Peyer's patch (tissue), 4 donors: ENCODE results near the gene FZR1. TPM values are rescaled to one million over a fixed set of nuclear protein-coding genes. Genes with fewer than 3 reads are reported as not detected.

Source experiments
- DNase-seq, 3 donors: peaks; one replicate each; pipeline ENCODE4 v3.0.0-alpha.2; 2017 to 2019
- H3K27ac ChIP-seq, 4 donors: fragments of 200-600 bp; sonication (generic); one replicate each; pipeline ENCODE4 v1.5.1; 2016 to 2019
- H3K27me3 ChIP-seq, 2 donors: fragments of 200-600 bp; sonication (generic); one replicate each; pipeline ENCODE4 v1.5.1; 2019
- H3K36me3 ChIP-seq, 3 donors: fragments of 200-600 bp; sonication (generic); one replicate each; pipeline ENCODE4 v1.5.1; 2016 to 2019
- H3K4me1 ChIP-seq, 4 donors: fragments of 200-600 bp; sonication (generic); one replicate each; pipeline ENCODE4 v1.5.1; 2016 to 2019
- H3K4me3 ChIP-seq, 4 donors: fragments of 200-600 bp; sonication (generic); 1 replicate in 3 of 4; 2 replicates in 1 of 4; pipeline ENCODE4 v1.5.1; 2016 to 2019; ENCODE audit warnings: mild to moderate bottlenecking in 1 of 4
- H3K9me3 ChIP-seq, 4 donors: fragments of 200-600 bp; sonication (generic); one replicate each; pipeline ENCODE4 v1.5.1; 2016 to 2019; ENCODE audit warnings: mild to moderate bottlenecking in 1 of 4
- CTCF ChIP-seq, 6 experiments: fragments of 450-650 bp in 4 of 6; fragments of 200-600 bp in 2 of 6; sonication (generic) in 1 of 6; IDR thresholded peaks; one replicate each; pipeline ENCODE4 v1.5.1; 2017 to 2019; ENCODE audit warnings: antibody characterized with exemption in 6 of 6, mild to moderate bottlenecking in 3 of 6, moderate library complexity in 1 of 6
- POLR2A ChIP-seq, 2 donors: fragments of 450-650 bp; IDR thresholded peaks; one replicate each; pipeline ENCODE4 v1.5.1; 2017; ENCODE audit warnings: antibody characterized with exemption in 2 of 2, mild to moderate bottlenecking in 2 of 2, moderate library complexity in 2 of 2
- total RNA-seq, 4 donors: library from RNA; depleted of rRNA; stranded (reverse); fragments of >200 nt; gene quantifications; one replicate each; pipeline ENCODE4 v1.1.0, GENCODE V29; 2016

Gene FZR1
- total RNA-seq, 4 donors from 2014 or later, result 24.8 to 75.1 (median 38.7) TPM

- H3K4me1 ChIP-seq, result peaks cover 0 to 35% (median 9%) of the 10 kb centered on the region in 4 donors
- H3K4me3 ChIP-seq, result no peak overlapping the region
- TF ChIP-seq CTCF (IDR thresholded peaks at IDR 0.05) (no peak), POLR2A (IDR thresholded peaks at IDR 0.05) (no peak)
- peaks cover 0 to 23% (median 0%) of the 10 kb centered on the region in 3 donors for H3K36me3 ChIP-seq
- DNase-seq, result no peak
- H3K27ac ChIP-seq, result no peak overlapping the region
- H3K27me3 ChIP-seq, result no peaks in the 10 kb centered on the region
- H3K9me3 ChIP-seq, result no peaks in the 10 kb centered on the region
Observed at GRCh38 chr19:3509566-3509989, 3.5 kb downstream of the FZR1 start.

GRCh38 chr19:3510727-3511126, 4.6 kb downstream of the FZR1 start:
- Histone ChIP-seq H3K4me3 (no peak overlapping the region), H3K27me3 (no peaks in the 10 kb centered on the region), H3K27ac (no peak overlapping the region), H3K4me1 (peaks cover 0 to 30% (median 7%) of the 10 kb centered on the region in 4 donors), H3K36me3 (peaks cover 0 to 23% (median 0%) of the 10 kb centered on the region in 3 donors), H3K9me3 (no peaks in the 10 kb centered on the region)
- DNase-seq, result no peak
- no peak for TF ChIP-seq CTCF (IDR thresholded peaks at IDR 0.05)
- TF ChIP-seq POLR2A (IDR thresholded peaks at IDR 0.05), result no peak

DNA sequence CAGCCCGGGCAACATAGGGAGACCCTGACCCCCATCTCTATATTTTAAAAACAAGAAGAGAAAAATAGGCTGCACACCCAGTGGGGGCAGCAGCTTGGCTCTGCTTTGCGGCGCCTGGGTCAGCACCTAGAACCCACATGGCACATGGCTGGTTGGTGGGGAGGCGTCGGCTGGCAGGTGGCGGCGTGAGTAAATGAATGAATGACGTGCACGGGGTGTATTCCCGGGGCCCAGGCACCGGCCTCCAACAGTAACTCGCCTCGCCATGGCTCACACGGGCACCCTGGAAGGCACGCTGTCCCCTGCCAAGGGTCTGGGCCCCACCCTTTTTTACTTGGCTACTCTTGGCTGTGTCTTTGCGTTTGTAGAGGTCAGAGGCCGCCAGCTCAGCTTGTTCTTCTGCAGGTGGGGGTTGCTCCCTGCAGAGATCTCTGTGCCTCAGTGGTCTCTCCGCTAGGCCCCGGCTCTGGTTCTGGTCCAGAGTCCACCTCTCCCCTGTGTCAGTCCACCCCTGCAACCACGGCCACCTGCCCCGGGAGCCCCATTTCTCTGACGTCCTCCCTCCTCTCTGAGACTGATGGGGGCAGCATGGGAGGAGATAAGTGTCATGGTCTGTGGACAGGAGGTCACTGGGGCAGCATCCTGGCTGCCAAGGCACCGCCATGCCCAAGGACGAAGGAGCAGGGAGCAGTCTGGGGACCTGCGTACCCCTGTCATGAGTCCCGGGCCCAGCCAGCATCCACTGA, 5.6 kb downstream of the FZR1 start:
- no peak for DNase-seq
- TF ChIP-seq POLR2A (IDR thresholded peaks at IDR 0.05) (no peak), CTCF (IDR thresholded peaks at IDR 0.05) (no peak)
- Histone ChIP-seq H3K9me3 (no peaks in the 10 kb centered on the region), H3K4me3 (no peak overlapping the region), H3K27me3 (no peaks in the 10 kb centered on the region), H3K36me3 (peaks cover 0 to 23% (median 0%) of the 10 kb centered on the region in 3 donors), H3K4me1 (peaks cover 0 to 38% (median 11%) of the 10 kb centered on the region in 4 donors), H3K27ac (no peak overlapping the region)

DNA sequence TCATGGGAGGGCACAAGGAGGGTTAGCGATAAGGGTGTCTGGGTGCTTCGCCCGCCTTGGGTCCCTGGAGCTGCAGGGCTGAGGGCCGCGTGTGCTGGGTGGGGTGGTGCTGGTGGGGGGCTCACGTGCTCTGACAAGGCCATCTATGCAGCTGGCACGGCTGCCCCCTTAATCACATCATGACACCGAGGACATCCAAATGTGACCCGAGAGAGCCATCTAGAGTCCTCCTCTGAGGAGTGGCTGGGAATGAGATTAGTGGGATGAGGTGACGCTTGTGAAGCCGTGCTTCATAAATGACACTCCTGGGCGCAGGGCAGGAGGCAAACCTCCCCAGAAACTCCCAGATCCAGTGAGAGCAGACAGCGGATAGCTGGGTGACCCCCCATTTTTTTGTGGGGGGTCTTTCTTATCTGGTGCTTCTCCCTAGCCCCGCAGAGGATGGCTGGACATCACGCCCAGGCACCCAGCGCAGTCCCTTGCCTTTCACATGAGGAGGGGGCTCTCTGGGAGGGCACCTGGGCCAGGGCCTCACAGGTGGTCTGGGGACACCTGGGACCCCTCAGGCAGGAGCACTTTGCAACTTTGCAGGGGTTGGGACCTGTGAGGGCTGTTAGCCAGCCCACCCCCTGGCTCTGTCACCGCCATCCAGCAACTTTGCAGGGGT, 6.6 kb downstream of the FZR1 start:
- Histone ChIP-seq H3K4me1 (peaks cover 0 to 35% (median 4%) of the 10 kb centered on the region in 4 donors), H3K36me3 (peaks cover 0 to 23% (median 0%) of the 10 kb centered on the region in 3 donors)

More for the DNA sequence above, 6.6 kb downstream of the FZR1 start:
- no peak for DNase-seq
- no peak overlapping the region for H3K4me3 ChIP-seq
- TF ChIP-seq POLR2A (IDR thresholded peaks at IDR 0.05), result no peak
- TF ChIP-seq CTCF (IDR thresholded peaks at IDR 0.05), result no peak
- H3K27me3 ChIP-seq, result no peaks in the 10 kb centered on the region
- H3K27ac ChIP-seq, result no peak overlapping the region
- no peaks in the 10 kb centered on the region for H3K9me3 ChIP-seq
